HG02870 (cell line): ENCODE results near the gene WDR82.

ENCODE experiments used
- ATAC-seq: cut with Tn5 transposase; IDR thresholded peaks from one replicate; pipeline ENCODE4 v1.9.1; 2021; ENCODE audit warnings: mild to moderate bottlenecking, moderate library complexity; ENCODE audit not compliant: unreplicated experiment

The WDR82 gene

GRCh38 chr3:52257911-52258310 lies 20.5 kb downstream of the WDR82 start:
- ATAC-seq: no peak

GRCh38 chr3:52256622-52257021 lies 21.8 kb downstream of the WDR82 start:
- no peak for ATAC-seq

- ATAC-seq: no peak
Measured at GRCh38 chr3:52256159-52256558, 22.3 kb downstream of the WDR82 start.

GRCh38 chr3:52254608-52255007 lies 23.8 kb downstream of the WDR82 start:
- no peak for ATAC-seq

- peak; percentile 72 for ATAC-seq
Measured at GRCh38 chr3:52253314-52254304, 24.8 kb downstream of the WDR82 start.

- no peak for ATAC-seq
Measured at GRCh38 chr3:52250122-52250521, 28.3 kb downstream of the WDR82 start.

GRCh38 chr3:52249683-52250082 lies 28.8 kb downstream of the WDR82 start:
- ATAC-seq: no peak

- no peak for ATAC-seq
Measured at GRCh38 chr3:52248816-52249547, 29.5 kb downstream of the WDR82 start.

GRCh38 chr3:52248165-52248541 lies 30.3 kb downstream of the WDR82 start:
- no peak for ATAC-seq

GRCh38 chr3:52247409-52248164 lies 30.9 kb downstream of the WDR82 start:
- no peak for ATAC-seq

- no peak for ATAC-seq
Measured at GRCh38 chr3:52246728-52247408, 31.6 kb downstream of the WDR82 start.

- ATAC-seq: no peak
Measured at GRCh38 chr3:52246264-52246620, 32.2 kb downstream of the WDR82 start.

GRCh38 chr3:52245322-52246263 lies 32.9 kb downstream of the WDR82 start, which contains the start of gene PPM1M:
Gene PPM1M (plus strand): TSS chr3:52245759. CDS start chr3:52245825, 66 bp downstream.
- no peak for ATAC-seq

GRCh38 chr3:52243791-52244628 lies 34.4 kb downstream of the WDR82 start:
- ATAC-seq: peak; percentile 41

GRCh38 chr3:52242039-52242438 lies 36.4 kb downstream of the WDR82 start:
- no peak for ATAC-seq

- ATAC-seq: no peak
Measured at GRCh38 chr3:52240886-52241370, 37.5 kb downstream of the WDR82 start.

GRCh38 chr3:52240059-52240885 lies 38.2 kb downstream of the WDR82 start:
- ATAC-seq: no peak
